ENCODE results near the gene ZMYND10.

The ZMYND10 gene

GRCh38 chr3:50300681-50301254 lies 44.8 kb downstream of the ZMYND10 start:
- DNase-seq = no peak

GRCh38 chr3:50299929-50300680 lies 45.4 kb downstream of the ZMYND10 start:
- DNase-seq = no peak

DNA sequence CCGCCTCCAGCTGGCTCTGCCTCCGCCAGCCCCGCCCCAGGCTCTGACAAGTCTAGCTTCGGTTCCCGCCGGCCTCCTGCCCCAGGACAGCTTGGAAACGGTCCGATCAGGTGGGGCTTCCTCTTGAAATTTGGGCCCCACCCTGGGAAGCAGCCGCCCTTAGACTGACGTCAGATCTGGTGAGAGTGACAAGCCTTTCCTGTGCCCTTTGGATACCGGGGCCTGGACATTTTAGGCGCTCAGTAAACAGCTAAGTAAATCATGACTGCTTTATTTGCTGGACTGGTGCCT lies 45.9 kb downstream of the ZMYND10 start:
- DNase-seq = no peak

GRCh38 chr3:50298836-50299637 lies 46.5 kb downstream of the ZMYND10 start, which contains the start of the genes HYAL3 and NAA80:
HYAL3 (minus strand) TSS chr3:50299405; CDS start chr3:50295602, 3,803 bp downstream.
NAA80 (minus strand) TSS chr3:50299405; CDS start chr3:50297463, 1,942 bp downstream.
- DNase-seq = peak; percentile 73

- DNase-seq = no peak
These were observed 47.4 kb downstream of the ZMYND10 start for GRCh38 chr3:50297896-50298725.

- no peak for DNase-seq
These were observed 48.2 kb downstream of the ZMYND10 start for GRCh38 chr3:50297384-50297775.

DNA sequence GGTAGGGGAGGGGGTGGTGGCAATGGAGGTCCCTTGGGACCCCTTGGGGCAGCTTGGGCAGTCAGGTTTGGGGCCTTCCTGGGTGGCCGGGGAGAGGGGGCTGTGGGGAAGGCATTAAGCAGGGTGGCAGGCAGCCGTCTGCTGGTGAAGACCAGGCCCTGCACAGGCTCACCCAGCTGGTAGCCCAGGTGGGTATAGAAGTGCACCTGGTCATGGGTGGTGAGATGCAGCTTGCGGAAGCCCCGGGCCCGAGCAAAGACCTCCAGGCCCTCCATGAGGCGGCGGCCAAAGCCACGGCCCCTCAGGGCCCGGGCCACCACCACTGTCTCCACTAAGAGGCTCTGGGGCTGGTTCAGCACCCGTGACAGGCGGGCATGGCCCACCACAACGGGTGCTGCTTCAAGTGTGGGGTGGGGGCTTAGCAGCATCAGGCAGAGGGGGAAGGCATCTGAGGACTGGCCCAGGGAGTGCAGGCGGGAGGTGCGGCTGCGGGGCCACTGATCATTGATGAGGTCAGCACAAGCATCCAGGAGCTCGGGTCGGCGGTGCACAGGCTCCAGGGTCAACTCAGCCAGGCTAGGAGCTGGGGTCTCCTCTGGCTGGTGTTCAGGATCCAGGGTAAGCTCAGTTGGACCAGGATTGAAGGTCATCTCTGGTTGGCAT lies 48.7 kb downstream of the ZMYND10 start:
- no peak for DNase-seq

DNA sequence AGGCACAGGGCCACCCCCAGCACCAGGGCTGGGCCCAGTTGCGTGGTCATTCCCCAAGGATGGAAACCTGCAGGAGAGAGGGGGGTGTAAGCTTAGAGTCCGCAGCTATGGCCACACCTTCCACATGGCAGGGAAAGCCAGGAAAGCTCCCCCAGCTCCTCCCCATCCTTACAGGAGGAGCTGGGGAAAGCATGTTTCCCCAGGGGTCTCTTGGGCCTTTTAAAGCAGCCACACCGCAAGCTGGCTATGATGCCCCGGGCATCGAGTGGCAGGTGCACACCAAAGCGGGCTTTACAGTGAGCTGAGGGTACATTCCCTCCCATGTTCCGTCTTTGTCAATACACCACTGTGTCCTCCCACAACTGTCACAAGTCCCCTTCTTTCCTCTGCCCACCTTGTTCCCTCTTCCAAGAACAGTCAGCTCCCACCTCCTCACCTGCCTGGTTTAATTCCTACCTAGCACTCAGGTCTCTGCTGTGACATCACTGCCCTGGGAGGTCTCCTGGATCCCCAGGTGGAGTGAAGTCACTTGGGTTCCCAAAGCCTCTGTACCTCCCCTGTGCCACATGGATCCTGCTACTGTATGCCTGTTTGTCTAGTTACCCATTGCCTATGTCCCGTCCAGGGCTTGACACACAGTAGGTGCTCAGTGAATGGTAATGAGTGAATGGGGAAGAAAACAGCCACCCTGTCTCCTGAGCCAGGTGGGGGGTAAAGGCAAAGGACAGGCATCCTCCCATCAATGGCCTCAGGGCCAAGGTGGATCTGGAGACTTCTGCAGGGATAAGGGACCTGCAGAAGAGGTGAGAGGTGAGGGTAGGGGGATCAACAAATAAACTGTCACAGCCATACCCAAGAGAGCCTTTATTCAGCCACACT lies 49.7 kb downstream of the ZMYND10 start:
- no peak for DNase-seq

- no peak for DNase-seq
These were observed 50.8 kb downstream of the ZMYND10 start for GRCh38 chr3:50294492-50295403.

DNA sequence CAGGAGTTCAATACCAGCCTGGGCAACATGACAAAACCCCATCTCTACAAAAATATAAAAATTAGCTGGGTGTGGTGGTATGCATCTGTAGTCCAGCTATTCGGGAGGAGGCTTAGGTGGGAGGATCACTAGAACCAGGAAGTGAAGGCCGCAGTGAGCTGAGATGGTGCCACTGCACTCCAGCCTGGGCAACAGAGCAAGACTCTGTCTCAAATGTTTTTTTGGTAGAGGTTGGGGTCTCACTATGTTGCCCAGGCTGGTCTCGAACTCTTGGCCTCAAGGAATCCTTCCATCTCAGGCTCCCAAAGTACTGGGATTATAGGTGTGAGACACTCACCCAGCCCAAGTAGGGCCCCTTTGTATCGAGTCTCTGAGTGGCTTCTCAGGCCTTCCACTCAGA lies 51.4 kb downstream of the ZMYND10 start:
- DNase-seq = no peak

GRCh38 chr3:50293079-50293801 lies 52.3 kb downstream of the ZMYND10 start:
- DNase-seq = no peak

DNA sequence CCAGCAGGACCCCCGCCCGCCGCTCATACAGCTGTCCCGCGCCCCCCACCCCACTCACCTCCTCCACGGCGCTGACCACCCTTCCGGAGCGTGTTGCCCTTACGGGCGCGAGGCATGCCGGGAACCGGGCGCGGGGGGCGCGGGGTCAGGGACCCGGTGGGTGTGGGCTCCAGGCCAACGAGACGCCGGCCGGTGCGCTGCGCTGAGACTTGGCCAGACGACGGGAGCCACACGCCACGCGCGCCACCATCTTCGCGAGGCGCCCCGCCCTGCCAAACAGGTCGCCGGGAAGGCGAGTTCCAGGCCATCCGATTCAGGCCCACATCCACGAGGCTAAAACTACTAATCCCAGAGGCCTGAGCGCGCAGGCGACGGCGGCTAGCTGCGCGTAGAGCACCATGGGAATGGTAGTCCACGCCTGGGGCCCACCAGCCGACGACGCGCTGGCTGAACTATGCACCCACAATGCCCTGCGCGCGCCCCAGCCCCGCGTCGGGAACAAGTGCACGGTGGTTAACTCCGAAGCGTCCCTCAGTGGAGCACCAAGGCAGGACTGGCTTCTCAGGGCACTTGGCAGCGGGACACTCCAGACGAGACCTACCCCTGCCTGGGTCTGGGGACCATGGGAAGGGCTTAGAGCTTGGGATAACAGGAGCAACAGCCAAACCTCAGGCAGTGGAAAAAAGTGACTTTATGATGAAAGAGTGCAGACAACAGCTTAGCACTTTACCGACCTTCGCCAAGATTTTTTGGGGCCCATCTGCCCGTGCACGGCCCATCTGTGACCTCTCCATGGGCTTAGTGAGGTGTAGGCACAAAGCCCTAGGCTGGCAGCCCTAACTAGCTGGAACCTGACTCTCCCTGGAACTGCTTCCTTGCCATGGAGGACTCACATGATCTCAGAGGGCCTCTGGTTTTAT lies 53.1 kb downstream of the ZMYND10 start, which contains the start of gene IFRD2:
IFRD2 (minus strand) TSS at position 271 of the 920 bp plus-strand sequence; CDS start at position 116, 155 bp downstream.
- DNase-seq = peak; percentile 72
